Measurements from ENCODE around the gene HEATR9.

Gene HEATR9

GRCh38 chr17:35807371-35808144, 61.1 kb downstream of the HEATR9 start:
- DNase-seq = no peak
